Activated CD8-positive, alpha-beta memory T cell treated with anti-CD3 and anti-CD28 coated beads, Interleukin-2, amount 10 ng/mL, durations not matched to agents 7 days and 5 days (primary cell): ENCODE results near the gene EFCAB6. TPM values are rescaled to one million over a fixed set of nuclear protein-coding genes. Genes with fewer than 3 reads are reported as not detected.

Source experiments
- ATAC-seq: fragments of 150-1000 bp; cut with Tn5 transposase; one replicate; pipeline ENCODE4 v1.10.0; 2021; ENCODE audit warnings: moderate library complexity
- CTCF ChIA-PET: fragments of 350-600 bp; sonication (Branson Sonifier 250); formaldehyde crosslinking; loops from one replicate; lab custom pipeline; 2021; ENCODE audit warnings: antibody characterized with exemption; lab: Charles Lee
- DNase-seq: peaks from one replicate; pipeline ENCODE4 v3.0.0-alpha.2; 2020
- H3K27ac Mint-ChIP-seq: one replicate; pipeline ENCODE4 v1.8.0; 2021; ENCODE audit warnings: mild to moderate bottlenecking, mixed read lengths
- H3K27me3 Mint-ChIP-seq: one replicate; pipeline ENCODE4 v1.8.0; 2021; ENCODE audit warnings: mixed read lengths
- H3K36me3 Mint-ChIP-seq: one replicate; pipeline ENCODE4 v1.8.0; 2021; ENCODE audit warnings: mild to moderate bottlenecking, mixed read lengths
- H3K4me1 Mint-ChIP-seq: one replicate; pipeline ENCODE4 v1.8.0; 2021; ENCODE audit warnings: mixed read lengths
- H3K4me3 Mint-ChIP-seq: one replicate; pipeline ENCODE4 v1.8.0; 2021; ENCODE audit warnings: mild to moderate bottlenecking, moderate library complexity, mixed read lengths
- H3K9me3 Mint-ChIP-seq: one replicate; pipeline ENCODE4 v1.8.0; 2022; ENCODE audit warnings: low read depth, mixed read lengths
- total RNA-seq, 2 experiments: library from RNA; stranded (reverse); gene quantifications; one replicate each; pipeline ENCODE4 v1.2.3, GENCODE V29; 2021

The EFCAB6 gene
- total RNA-seq, 2 experiments from 2014 or later = 0.14 to 0.32 TPM

DNA sequence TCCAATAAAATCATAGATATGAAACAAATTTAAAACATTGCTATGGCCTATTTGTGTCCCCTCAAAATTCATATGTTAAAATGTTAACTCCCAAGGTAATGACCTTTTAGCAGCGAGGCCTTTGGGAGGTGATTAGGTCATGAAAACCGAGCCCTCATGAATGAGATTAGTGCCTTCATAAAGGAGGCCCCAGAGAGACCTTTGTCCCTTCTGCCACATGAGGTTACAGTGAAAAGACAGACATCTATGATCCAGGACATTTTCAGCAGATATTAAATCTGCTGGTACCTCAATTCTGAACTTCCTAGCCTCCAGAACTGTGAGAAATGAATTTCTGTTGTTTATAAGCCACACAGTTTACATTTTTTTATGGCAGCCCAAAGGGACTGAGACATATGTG, 228.6 kb downstream of the EFCAB6 start:
- Mint-ChIP-seq H3K4me3 (no peak overlapping the region), H3K9me3 (peaks cover 4% of the 10 kb centered on the region), H3K36me3 (no peaks in the 10 kb centered on the region), H3K27ac (no peak overlapping the region), H3K4me1 (no peaks in the 10 kb centered on the region), H3K27me3 (peaks cover 14% of the 10 kb centered on the region)
- CTCF ChIA-PET = no interaction called here
- no peak for ATAC-seq
- no peak for DNase-seq

DNA sequence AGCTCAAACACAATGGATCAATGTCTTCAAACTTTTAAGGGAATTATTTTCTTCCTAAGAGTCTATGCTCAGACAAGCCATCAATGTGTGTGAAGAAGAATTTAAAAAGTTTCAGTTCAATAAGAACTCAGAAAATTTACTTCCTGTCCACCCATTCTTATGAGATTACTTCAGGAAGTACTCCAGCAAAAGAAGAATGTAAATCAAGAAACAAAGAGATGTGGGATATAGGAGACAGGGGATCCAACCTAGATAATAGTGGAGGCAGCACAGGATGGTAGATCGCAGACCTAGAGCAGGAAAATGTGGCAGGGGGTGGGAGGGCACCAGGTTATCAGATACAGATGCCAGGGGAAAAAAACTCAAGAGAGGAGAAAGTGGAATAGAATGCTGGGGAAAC, 229.7 kb downstream of the EFCAB6 start:
- ATAC-seq = no peak
- Mint-ChIP-seq H3K4me3 (no peak overlapping the region), H3K27ac (no peak overlapping the region), H3K27me3 (peaks cover 14% of the 10 kb centered on the region), H3K36me3 (no peaks in the 10 kb centered on the region), H3K9me3 (peaks cover 4% of the 10 kb centered on the region), H3K4me1 (no peaks in the 10 kb centered on the region)
- no peak for DNase-seq
- CTCF ChIA-PET = no interaction called here

DNA sequence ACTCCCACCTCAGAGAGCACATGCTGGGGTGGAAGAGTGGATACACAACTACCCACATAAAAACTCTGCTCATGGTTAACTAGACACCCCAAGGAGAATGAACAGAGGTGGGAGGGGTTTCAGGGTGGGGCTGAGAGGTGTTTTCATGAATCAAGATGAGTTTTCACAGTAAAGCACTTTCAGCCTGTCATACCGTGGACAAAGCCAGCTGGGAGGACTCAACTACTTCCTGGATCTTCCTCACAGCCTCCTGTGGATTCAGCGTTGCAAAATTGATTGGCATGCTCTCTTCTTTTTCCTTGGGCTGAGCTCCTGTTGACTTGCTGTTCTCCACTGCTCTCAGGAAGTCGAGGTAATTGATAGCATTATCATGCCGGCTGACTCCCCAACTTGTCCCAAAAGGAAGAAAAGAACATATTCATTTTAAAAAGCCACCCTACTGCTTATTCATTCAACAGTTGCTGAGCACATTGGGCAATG, 231.8 kb downstream of the EFCAB6 start:
- Mint-ChIP-seq H3K27ac (no peak overlapping the region), H3K9me3 (peaks cover 4% of the 10 kb centered on the region), H3K27me3 (peaks cover 10% of the 10 kb centered on the region), H3K4me3 (no peak overlapping the region), H3K4me1 (no peaks in the 10 kb centered on the region), H3K36me3 (no peaks in the 10 kb centered on the region)
- no peak for ATAC-seq
- CTCF ChIA-PET = no interaction called here
- no peak for DNase-seq

DNA sequence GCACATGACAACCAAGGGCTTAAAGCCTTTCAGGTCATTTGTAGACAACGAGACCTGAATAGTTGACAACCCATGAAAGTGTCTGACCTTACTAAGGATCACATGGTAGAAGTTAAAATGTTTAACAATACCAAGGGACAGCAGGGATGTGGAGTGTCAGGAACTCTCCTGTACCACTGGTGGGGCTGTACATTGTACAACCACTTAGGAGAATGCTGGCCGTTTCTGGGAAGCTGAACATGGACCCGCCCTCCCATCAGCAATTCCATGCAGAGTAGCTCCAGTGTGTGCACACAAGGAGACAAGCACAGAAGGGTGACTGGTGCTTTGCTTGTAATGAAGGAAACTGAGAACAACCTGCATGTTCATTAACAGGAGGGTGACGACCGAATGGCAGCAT, 237.4 kb downstream of the EFCAB6 start:
- ATAC-seq = no peak
- Mint-ChIP-seq H3K36me3 (no peaks in the 10 kb centered on the region), H3K9me3 (no peaks in the 10 kb centered on the region), H3K4me1 (no peaks in the 10 kb centered on the region), H3K27me3 (peaks cover 12% of the 10 kb centered on the region), H3K27ac (no peak overlapping the region), H3K4me3 (no peak overlapping the region)
- DNase-seq = no peak
- CTCF ChIA-PET = no interaction called here

DNA sequence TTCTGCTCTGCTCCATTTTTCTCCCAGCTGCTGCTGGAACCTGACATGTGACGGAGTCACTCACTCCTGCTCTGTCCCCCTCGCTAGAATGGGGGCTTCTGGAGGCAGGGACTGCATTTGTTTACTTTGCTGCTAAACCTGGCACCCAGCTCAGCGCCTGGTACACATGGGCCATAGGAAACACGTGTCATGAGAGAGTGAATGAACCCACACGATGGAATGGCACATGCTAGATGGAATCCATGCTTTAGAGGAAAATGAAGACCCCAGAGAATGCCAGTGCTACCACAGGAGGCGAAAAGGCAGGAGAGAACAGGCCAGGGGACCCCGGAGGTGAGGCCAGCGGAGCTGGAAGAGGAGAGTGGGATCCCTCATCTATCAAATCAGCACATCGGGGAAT, 239.4 kb downstream of the EFCAB6 start:
- no peaks in the 10 kb centered on the region for H3K4me1 Mint-ChIP-seq

DNA sequence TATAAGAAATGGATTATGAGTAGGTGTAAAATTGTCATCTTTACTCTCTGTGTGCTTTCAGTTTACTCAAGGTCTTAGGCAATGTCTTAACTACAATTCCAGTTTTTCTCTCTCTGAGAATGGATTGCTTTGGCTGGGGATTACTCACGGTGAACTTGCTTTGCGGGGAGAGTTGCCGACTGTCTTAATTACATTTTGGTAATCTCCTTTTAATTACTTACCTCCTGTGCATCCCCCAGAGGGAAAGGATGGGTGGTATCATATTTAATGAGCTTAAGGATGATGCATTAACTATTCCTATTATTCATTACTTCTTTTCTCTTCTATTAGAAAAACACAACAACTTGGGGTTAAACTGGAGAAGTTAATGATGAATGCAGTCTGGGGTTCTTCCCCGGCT, 240.9 kb downstream of the EFCAB6 start:
- CTCF ChIA-PET = no interaction called here
- H3K27ac Mint-ChIP-seq = no peak overlapping the region
- no peaks in the 10 kb centered on the region for H3K4me1 Mint-ChIP-seq
- no peaks in the 10 kb centered on the region for H3K9me3 Mint-ChIP-seq
- DNase-seq (no peak), ATAC-seq (no peak)
- H3K4me3 Mint-ChIP-seq = no peak overlapping the region
- peaks cover 10% of the 10 kb centered on the region for H3K27me3 Mint-ChIP-seq
- no peaks in the 10 kb centered on the region for H3K36me3 Mint-ChIP-seq

More for the DNA sequence above, 239.4 kb downstream of the EFCAB6 start:
- H3K9me3 Mint-ChIP-seq = no peaks in the 10 kb centered on the region
- no peak overlapping the region for H3K4me3 Mint-ChIP-seq
- no peak overlapping the region for H3K27ac Mint-ChIP-seq
- no peak for ATAC-seq
- peaks cover 12% of the 10 kb centered on the region for H3K27me3 Mint-ChIP-seq
- no peaks in the 10 kb centered on the region for H3K36me3 Mint-ChIP-seq
- DNase-seq = no peak
- CTCF ChIA-PET = interaction anchor here (0.6 kb wide), 1 partner anchor 1257 kb away, joined by 3 read pairs; no protein-coding TSS in a partner anchor

DNA sequence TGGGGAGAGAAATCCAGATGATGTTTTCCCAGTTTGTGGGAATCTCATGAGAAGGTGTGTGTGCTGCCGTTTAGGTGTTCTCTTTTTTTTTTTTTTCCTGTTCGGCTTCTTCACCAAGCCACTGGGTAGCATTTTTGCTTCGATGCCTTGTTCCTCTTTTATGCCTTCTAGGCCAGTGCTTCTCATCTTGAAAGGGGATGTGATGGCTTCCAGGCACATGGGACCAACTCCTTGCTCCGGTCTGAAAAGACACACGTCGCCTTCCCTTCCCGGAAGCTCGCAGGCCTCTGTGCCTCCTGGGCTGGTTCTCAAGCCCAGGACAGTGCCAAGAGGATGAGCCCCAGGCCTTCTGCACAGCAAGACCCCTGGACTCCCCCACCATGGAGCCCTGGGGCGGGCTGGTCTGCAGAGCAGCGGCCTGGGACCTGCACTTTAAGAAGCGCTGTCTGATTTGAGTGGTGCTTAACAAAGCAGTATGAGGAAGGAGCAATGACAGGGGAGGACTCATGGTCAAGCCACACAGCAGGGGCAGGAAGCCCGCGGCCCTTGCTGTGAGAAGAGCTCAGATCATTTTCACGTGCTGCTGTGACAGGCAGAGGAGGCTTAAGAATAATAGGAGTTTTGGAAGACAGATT, 241.5 kb downstream of the EFCAB6 start:
- H3K9me3 Mint-ChIP-seq = no peaks in the 10 kb centered on the region
- no peak for ATAC-seq
- CTCF ChIA-PET = no interaction called here
- H3K4me1 Mint-ChIP-seq = no peaks in the 10 kb centered on the region
- H3K27ac Mint-ChIP-seq = no peak overlapping the region
- no peaks in the 10 kb centered on the region for H3K36me3 Mint-ChIP-seq
- no peak for DNase-seq
- peaks cover 10% of the 10 kb centered on the region for H3K27me3 Mint-ChIP-seq
- H3K4me3 Mint-ChIP-seq = no peak overlapping the region

DNA sequence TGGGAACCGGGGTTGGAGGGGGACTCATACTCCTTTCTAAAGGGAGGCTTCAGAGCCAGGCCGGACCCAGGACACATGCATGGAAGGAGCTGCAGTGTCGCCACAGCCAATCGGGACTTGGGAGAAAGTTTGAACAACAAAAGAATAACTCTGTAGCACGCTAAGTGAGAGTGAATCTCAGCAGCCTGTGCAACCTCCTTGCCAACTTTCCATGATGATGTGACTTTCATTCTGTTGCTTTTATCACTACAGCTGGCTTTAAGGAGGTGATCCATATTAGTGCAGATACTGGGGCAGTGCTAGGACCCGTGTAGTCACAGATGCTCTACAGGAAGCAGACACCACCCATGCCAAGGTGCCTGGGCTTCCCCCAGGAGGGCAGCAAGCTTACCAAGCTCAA, 243.0 kb downstream of the EFCAB6 start:
- H3K4me1 Mint-ChIP-seq = no peaks in the 10 kb centered on the region
- H3K27ac Mint-ChIP-seq = no peak overlapping the region
- H3K36me3 Mint-ChIP-seq = no peaks in the 10 kb centered on the region
- ATAC-seq (no peak), DNase-seq (no peak)
- no peaks in the 10 kb centered on the region for H3K9me3 Mint-ChIP-seq
- no peak overlapping the region for H3K4me3 Mint-ChIP-seq
- CTCF ChIA-PET = no interaction called here
- peaks cover 8% of the 10 kb centered on the region for H3K27me3 Mint-ChIP-seq

DNA sequence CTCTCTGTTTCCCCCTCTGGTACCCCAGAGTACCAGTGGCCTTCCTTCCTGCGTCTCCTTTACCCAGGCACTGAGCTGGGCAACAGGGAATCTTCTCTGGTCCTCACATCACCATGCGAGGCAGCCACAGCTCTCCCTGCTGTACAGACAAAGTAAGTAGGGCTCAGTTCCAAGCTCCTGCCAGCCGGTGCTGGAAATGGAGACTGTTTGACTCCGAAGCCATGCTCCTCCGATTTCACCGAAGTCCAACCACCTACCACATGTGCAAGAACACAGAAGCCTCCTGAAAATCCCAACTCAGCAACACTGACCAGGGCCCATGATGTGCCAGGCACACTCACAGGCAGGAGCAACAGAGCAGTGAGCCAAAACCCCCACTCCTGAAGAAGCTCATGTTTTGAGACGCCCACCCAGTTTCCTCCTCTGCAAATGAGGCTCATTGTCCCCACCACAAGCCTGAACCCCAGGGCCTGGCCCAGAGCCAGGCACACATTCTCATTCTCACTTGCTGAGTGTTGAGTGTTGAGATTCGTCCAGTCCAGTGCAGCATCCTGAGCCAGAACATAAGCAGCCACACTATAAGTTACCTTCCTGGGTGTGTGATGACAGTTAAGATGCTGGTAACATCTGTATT, 244.3 kb downstream of the EFCAB6 start:
- Mint-ChIP-seq H3K9me3 (no peaks in the 10 kb centered on the region), H3K4me1 (no peaks in the 10 kb centered on the region), H3K4me3 (no peak overlapping the region), H3K27me3 (peaks cover 5% of the 10 kb centered on the region), H3K27ac (no peak overlapping the region), H3K36me3 (no peaks in the 10 kb centered on the region)
- DNase-seq (no peak), ATAC-seq (no peak)
- CTCF ChIA-PET = no interaction called here

DNA sequence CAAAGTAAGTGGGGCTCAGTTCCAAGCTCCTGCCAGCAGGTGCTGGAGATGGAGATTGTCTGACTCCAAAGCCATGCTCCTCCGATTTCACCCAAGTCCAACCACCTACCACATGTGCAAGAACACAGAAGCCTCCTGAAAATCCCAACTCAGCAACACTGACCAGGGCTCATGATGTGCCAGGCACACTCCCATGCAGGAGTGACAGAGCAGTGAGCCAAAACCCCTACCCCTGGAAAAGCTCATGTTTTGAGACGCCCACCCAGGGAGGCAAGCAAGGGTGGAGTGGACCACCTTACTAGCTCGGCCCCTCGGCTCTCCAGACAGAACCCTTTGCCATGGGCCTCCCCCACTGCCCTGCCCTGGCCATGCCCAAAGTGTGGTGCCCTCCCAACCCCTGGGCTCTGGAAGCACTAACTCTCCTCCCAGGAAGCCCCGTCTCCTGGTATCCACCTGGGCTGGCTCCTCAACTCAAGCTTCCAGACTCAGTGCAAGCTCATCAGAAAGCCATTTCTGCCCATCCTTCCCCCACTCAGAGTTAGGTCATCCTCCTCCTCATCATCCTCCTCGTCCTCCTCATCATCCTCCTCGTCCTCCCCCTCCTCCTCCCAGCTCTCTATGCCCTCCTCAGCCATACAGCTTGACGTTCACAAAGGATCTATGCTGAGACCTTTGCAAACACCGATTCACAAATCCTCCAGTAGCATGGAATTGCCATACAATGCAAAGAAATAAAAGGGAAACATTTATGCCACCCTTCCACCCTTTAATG, 245.4 kb downstream of the EFCAB6 start:
- Mint-ChIP-seq H3K27me3 (peaks cover 3% of the 10 kb centered on the region), H3K36me3 (no peaks in the 10 kb centered on the region), H3K27ac (no peak overlapping the region), H3K4me3 (no peak overlapping the region), H3K4me1 (no peaks in the 10 kb centered on the region), H3K9me3 (no peaks in the 10 kb centered on the region)
- no peak for ATAC-seq
- DNase-seq = no peak
- CTCF ChIA-PET = no interaction called here

DNA sequence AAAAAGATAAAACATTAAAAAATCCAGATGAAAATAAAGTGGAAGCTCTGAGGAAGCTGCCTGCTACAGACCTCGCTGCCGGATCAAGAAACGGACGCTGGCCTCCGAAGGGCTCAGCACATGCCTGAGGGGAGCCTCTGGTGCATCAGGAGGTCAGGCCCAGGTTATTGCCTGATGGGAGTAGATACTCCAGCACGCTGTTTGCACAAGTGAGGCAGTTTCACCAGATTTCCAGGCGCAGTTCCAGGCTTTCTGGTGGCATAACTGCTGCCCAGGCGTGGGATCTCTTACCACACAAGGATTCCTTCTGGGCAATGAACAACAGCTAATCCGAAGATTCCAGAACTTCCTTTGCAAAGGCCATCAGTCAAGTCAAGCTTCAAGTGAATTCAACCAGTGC, 246.1 kb downstream of the EFCAB6 start:
- DNase-seq = no peak
- no peaks in the 10 kb centered on the region for H3K9me3 Mint-ChIP-seq
- CTCF ChIA-PET = no interaction called here
- H3K4me1 Mint-ChIP-seq = no peaks in the 10 kb centered on the region
- no peak overlapping the region for H3K27ac Mint-ChIP-seq
- no peak for ATAC-seq
- no peak overlapping the region for H3K4me3 Mint-ChIP-seq
- no peaks in the 10 kb centered on the region for H3K36me3 Mint-ChIP-seq
- peaks cover 3% of the 10 kb centered on the region for H3K27me3 Mint-ChIP-seq

DNA sequence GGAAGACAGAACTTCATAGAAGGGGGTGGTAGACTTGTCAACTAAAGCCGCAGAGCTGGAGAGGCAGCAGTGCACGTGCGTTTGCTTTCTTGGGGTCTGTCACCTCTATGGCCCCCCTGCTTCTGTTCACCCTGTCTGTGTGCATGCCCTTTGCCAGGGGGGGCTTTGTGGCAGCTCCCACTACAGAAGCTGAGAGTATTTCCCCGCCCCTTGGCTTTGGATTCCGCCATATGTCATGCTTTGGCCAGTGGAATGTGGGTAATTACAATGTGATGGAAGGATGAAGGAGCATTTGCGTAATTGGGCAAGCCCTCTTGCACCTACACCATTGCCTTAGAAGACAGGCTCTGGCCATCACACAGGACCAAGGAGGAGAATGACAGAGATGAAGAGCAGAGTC, 247.2 kb downstream of the EFCAB6 start:
- Mint-ChIP-seq H3K9me3 (no peaks in the 10 kb centered on the region), H3K27me3 (no peaks in the 10 kb centered on the region), H3K36me3 (no peaks in the 10 kb centered on the region), H3K27ac (no peak overlapping the region), H3K4me3 (no peak overlapping the region), H3K4me1 (no peaks in the 10 kb centered on the region)
- no peak for ATAC-seq
- DNase-seq = no peak
- CTCF ChIA-PET = no interaction called here

DNA sequence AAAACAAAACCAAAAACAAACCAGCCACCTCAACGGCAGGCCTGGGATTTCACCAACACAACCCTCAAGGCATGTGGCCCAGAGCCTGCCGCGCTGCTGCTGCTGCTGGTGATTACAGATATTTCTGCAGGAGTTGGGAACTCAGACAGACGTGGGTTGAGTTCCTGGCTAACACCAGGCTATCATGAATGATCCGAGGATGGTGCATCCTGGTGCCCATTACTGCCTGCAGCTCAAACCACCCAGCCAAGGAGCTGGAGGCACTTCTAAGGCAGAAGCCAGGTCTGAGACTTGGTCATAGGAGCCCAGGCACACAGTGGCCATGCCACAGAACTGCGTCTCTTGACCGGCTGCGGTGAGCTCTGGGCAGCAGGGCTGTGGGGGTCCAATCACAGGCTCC, 248.5 kb downstream of the EFCAB6 start:
- Mint-ChIP-seq H3K4me3 (no peak overlapping the region), H3K27ac (no peak overlapping the region), H3K9me3 (no peaks in the 10 kb centered on the region), H3K27me3 (no peaks in the 10 kb centered on the region), H3K36me3 (no peaks in the 10 kb centered on the region), H3K4me1 (no peaks in the 10 kb centered on the region)
- CTCF ChIA-PET = no interaction called here
- ATAC-seq (no peak), DNase-seq (no peak)

DNA sequence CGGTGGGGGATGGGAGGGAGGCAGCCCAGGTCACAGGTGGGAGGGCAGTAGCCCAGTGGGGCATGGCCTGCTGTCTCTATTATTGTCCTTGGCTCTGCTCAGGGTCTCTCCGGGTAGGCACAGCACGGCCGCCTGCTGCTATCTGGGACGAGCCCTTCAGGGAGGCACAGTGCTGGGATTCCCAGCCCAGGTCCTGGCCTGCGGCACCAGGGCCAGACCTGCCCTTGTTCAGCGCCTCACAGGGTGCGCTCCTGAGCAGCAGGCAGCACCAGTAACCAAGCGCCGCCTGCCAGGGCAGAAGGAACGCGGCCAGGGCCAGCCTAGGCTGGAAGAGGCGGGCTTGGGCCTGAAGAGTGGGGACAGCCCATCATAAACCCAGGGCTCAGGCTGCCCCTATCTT, 249.3 kb downstream of the EFCAB6 start:
- Mint-ChIP-seq H3K9me3 (no peaks in the 10 kb centered on the region), H3K27me3 (no peaks in the 10 kb centered on the region), H3K4me3 (no peak overlapping the region), H3K27ac (no peak overlapping the region), H3K4me1 (no peaks in the 10 kb centered on the region), H3K36me3 (no peaks in the 10 kb centered on the region)
- no peak for ATAC-seq
- no peak for DNase-seq
- CTCF ChIA-PET = no interaction called here
